ENCODE measurements around the gene CRKL. TPM values are rescaled to one million over a fixed set of nuclear protein-coding genes. Genes with fewer than 3 reads are reported as not detected.

Gene CRKL
- total RNA-seq, 1 experiment from 2014 or later, result 87.7 TPM

DNA sequence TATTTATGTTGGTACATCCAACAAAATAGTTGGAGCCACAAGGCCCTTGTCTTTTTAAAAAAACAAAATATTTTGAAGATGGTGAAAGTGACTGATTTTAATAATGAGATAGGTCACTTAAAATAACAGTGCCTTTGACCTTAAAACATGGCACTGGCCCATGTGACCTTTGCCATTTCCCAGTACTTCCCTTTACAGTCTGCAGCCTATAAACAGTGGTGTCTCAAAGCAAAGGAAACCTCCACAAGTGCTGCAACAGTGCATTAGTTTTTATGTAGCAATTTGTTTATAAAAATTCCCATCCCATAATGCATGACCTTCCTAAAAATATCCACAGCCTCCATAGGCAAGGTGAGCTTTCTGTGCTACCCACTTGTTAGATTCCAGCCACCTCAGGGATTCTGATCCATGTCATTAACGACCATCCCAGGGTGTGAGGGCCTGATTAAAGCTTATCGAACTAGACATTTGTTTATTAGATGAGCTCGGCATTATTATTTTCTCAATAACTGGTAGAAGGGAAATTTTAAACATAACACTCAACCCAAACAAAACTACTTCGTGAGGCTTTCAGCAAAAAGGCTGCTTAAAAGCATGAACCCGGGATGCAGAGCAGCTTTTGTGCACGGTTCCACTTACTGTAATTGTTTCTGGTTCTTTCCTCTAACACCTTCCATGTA is 28.0 kb upstream of the CRKL start (continued):
- TF ChIP-seq, protein P1, sequence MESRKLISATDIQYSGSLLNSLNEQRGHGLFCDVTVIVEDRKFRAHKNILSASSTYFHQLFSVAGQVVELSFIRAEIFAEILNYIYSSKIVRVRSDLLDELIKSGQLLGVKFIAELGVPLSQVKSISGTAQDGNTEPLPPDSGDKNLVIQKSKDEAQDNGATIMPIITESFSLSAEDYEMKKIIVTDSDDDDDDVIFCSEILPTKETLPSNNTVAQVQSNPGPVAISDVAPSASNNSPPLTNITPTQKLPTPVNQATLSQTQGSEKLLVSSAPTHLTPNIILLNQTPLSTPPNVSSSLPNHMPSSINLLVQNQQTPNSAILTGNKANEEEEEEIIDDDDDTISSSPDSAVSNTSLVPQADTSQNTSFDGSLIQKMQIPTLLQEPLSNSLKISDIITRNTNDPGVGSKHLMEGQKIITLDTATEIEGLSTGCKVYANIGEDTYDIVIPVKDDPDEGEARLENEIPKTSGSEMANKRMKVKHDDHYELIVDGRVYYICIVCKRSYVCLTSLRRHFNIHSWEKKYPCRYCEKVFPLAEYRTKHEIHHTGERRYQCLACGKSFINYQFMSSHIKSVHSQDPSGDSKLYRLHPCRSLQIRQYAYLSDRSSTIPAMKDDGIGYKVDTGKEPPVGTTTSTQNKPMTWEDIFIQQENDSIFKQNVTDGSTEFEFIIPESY (IDR thresholded peaks at IDR 0.05; ENCODE audit: extremely low read depth, insufficient replicate concordance, low read length), result no peak
- no peak for TF ChIP-seq YY1 (IDR thresholded peaks at IDR 0.05; ENCODE audit: extremely low read depth, insufficient replicate concordance, low read depth, low read length)
- TF ChIP-seq CEBPB (IDR thresholded peaks at IDR 0.05; ENCODE audit: low read depth), result no peak
- TF ChIP-seq, protein P2, sequence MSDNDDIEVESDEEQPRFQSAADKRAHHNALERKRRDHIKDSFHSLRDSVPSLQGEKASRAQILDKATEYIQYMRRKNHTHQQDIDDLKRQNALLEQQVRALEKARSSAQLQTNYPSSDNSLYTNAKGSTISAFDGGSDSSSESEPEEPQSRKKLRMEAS (IDR thresholded peaks at IDR 0.05), result no peak
- TF ChIP-seq POLR2A (IDR thresholded peaks at IDR 0.05; ENCODE audit: borderline replicate concordance, extremely low read depth, insufficient read depth, insufficient read length), result no peak
- TF ChIP-seq SP1 (IDR thresholded peaks at IDR 0.05; ENCODE audit: low read depth), result no peak
- no peak for TF ChIP-seq EZH2 (IDR thresholded peaks at IDR 0.05)
- TF ChIP-seq EGR1 (IDR thresholded peaks at IDR 0.05; ENCODE audit: low read depth), result no peak
- TF ChIP-seq, protein P3, sequence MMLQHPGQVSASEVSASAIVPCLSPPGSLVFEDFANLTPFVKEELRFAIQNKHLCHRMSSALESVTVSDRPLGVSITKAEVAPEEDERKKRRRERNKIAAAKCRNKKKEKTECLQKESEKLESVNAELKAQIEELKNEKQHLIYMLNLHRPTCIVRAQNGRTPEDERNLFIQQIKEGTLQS (IDR thresholded peaks at IDR 0.05), result no peak
- no peak for TF ChIP-seq SRF (IDR thresholded peaks at IDR 0.05; ENCODE audit: low read depth)

DNA sequence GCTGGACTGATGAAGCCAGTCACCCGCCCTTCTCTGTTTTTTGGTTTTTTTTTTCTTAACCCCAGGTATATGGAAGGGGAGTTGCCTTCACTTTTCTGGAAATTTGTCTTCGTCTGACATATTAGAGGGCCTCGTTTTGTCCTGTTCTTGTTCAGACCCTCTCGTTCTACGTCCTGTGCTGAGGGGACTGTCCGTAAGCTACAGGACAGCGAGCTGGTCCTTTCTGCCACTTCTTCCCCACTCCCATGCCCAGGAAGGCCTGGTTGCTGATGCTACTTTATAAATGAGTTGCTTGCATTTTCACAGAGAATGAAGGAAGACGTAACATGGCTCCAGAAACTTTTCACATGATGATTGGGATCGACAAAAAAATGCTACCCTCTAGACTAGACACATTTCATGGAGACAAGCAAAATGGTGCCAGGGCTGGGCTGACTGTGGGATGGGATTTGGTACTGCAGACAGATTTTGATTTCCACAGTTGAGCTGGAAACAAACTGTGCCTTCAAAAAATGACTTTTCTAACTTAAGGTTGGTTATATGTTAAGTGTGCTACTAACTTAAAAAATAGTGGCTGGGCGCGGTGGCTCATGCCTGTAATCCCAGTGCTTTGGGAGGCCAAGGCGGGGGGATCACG is 27.2 kb upstream of the CRKL start:
- Histone ChIP-seq H3K27ac (ENCODE audit: low read depth, low read length) (no peak overlapping the region), H3K9ac (ENCODE audit: low read length) (no peak overlapping the region), H4K20me1 (ENCODE audit: insufficient read depth) (no peaks in the 10 kb centered on the region), H3K36me3 (ENCODE audit: control insufficient read depth in 1 of 2, insufficient read depth in 2 of 2, low read length in 2 of 2) (peaks cover 0 to 6% of the 10 kb centered on the region in 2 experiments; a peak in 2 of 4 replicates), H3K9me3 (ENCODE audit: control insufficient read depth in 1 of 2, insufficient read depth in 1 of 2, low read depth in 1 of 2, low read length in 2 of 2) (no peaks in the 10 kb centered on the region), H3K4me2 (ENCODE audit: low read length) (no peak overlapping the region), H3K79me2 (ENCODE audit: insufficient read depth, low read length) (no peaks in the 10 kb centered on the region), H3K4me1 (ENCODE audit: control insufficient read depth in 1 of 2, insufficient read depth in 2 of 2, low read length in 2 of 2) (peaks cover 3 to 9% of the 10 kb centered on the region in 2 experiments; a peak in 3 of 4 replicates), H3K4me3 (replicated peaks in 1 of 2; ENCODE audit: low read depth in 1 of 2, low read length in 2 of 2) (no peak overlapping the region), H3K27me3 (ENCODE audit: insufficient read depth, low read length) (no peaks in the 10 kb centered on the region), H2AFZ (ENCODE audit: low read depth, low read length, poor library complexity, severe bottlenecking) (no peak overlapping the region), H3K9me2 (ENCODE audit: insufficient read depth) (no peaks in the 10 kb centered on the region)
- TF ChIP-seq, protein P4, sequence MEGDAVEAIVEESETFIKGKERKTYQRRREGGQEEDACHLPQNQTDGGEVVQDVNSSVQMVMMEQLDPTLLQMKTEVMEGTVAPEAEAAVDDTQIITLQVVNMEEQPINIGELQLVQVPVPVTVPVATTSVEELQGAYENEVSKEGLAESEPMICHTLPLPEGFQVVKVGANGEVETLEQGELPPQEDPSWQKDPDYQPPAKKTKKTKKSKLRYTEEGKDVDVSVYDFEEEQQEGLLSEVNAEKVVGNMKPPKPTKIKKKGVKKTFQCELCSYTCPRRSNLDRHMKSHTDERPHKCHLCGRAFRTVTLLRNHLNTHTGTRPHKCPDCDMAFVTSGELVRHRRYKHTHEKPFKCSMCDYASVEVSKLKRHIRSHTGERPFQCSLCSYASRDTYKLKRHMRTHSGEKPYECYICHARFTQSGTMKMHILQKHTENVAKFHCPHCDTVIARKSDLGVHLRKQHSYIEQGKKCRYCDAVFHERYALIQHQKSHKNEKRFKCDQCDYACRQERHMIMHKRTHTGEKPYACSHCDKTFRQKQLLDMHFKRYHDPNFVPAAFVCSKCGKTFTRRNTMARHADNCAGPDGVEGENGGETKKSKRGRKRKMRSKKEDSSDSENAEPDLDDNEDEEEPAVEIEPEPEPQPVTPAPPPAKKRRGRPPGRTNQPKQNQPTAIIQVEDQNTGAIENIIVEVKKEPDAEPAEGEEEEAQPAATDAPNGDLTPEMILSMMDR (IDR thresholded peaks at IDR 0.05 in 2 of 3, conservative IDR thresholded peaks at IDR 0.05 in 1 of 3; ENCODE audit: borderline replicate concordance in 1 of 3, insufficient read depth in 1 of 3, low read depth in 2 of 3, low read length in 2 of 3), result no peak
- TF ChIP-seq JUND (IDR thresholded peaks at IDR 0.05) (no peak), EGR1 (IDR thresholded peaks at IDR 0.05; ENCODE audit: low read depth) (no peak), POLR2AphosphoS5 (IDR thresholded peaks at IDR 0.05; ENCODE audit: low read depth, low read length) (no peak), POLR2A (IDR thresholded peaks at IDR 0.05; ENCODE audit: borderline replicate concordance, extremely low read depth, insufficient read depth, insufficient read length) (no peak), ZNF274 (IDR thresholded peaks at IDR 0.05; ENCODE audit: low read depth, low read length) (no peak)
- CTCF ChIA-PET, result interaction anchor here (1.0 to 2.0 kb wide), 1 partner anchor 27 kb away, joined by 3 to 5 read pairs; the partner anchor contains the start of gene CRKL
- ATAC-seq (no peak), DNase-seq (ENCODE audit: low read depth, low spot score) (no peak)
- no TSS peak for BruUV-seq (replicated peaks)
- POLR2A ChIA-PET, result no interaction called here
- RAD21 ChIA-PET (ENCODE audit: low non-redundant PET in 1 of 2, low total read pairs in 2 of 2, uncharacterized antibody in 2 of 2, unreplicated experiment in 2 of 2), result no interaction called here
- intact Hi-C loops (cut with micrococcal nuclease), result no loop called here

Measured in HCT116 (cell line).